H9 (cell line): ENCODE results near the gene CD300A. TPM values are rescaled to one million over a fixed set of nuclear protein-coding genes. Genes with fewer than 3 reads are reported as not detected.
A peak's percentile ranks its signal among the peaks of the same experiment; 100 is the strongest.

Experiments
- DNase-seq: peaks from one replicate; pipeline ENCODE4 v3.0.0-alpha.2; 2017
- H2AFZ ChIP-seq: one replicate; pipeline ENCODE4 v1.6.1; 2013; ENCODE audit warnings: mild to moderate bottlenecking, low read length, control low read depth, moderate library complexity
- H2AK5ac ChIP-seq: 2 replicates; pipeline ENCODE4 v1.6.1; 2013; ENCODE audit warnings: low read length, control low read depth, mixed read lengths; ENCODE audit not compliant: insufficient read length
- H2BK120ac ChIP-seq: one replicate; pipeline ENCODE4 v1.6.1; 2013; ENCODE audit warnings: low read depth, mild to moderate bottlenecking, low read length, control low read depth, inconsistent platforms; ENCODE audit not compliant: poor library complexity, severe bottlenecking
- H2BK12ac ChIP-seq: 2 replicates; pipeline ENCODE4 v1.6.1; 2013; ENCODE audit warnings: low read length, control low read depth, mixed read lengths, low read depth; ENCODE audit not compliant: insufficient read length
- H2BK15ac ChIP-seq: 2 replicates; pipeline ENCODE4 v1.6.1; 2013; ENCODE audit warnings: low read depth, low read length, control low read depth
- H2BK20ac ChIP-seq: one replicate; pipeline ENCODE4 v1.6.1; 2013; ENCODE audit warnings: low read depth, mild to moderate bottlenecking, low read length, control low read depth, inconsistent platforms; ENCODE audit not compliant: poor library complexity, severe bottlenecking
- H2BK5ac ChIP-seq: 2 replicates; pipeline ENCODE4 v1.6.1; 2013; ENCODE audit warnings: low read length, control low read depth, mixed read lengths; ENCODE audit not compliant: insufficient read length
- H3K14ac ChIP-seq: 2 replicates; pipeline ENCODE4 v1.6.1; 2013; ENCODE audit warnings: low read length, control low read depth; ENCODE audit not compliant: insufficient read depth
- H3K18ac ChIP-seq: 2 replicates; pipeline ENCODE4 v1.6.1; 2013; ENCODE audit warnings: low read depth, mild to moderate bottlenecking, mixed read lengths, low read length, control low read depth; ENCODE audit not compliant: insufficient read length
- H3K23ac ChIP-seq: 2 replicates; pipeline ENCODE4 v1.6.1; 2013; ENCODE audit warnings: low read length, control low read depth, mixed read lengths, low read depth; ENCODE audit not compliant: insufficient read length
- H3K23me2 ChIP-seq: 2 replicates; pipeline ENCODE4 v1.6.1; 2013; ENCODE audit warnings: low read depth, mild to moderate bottlenecking, mixed read lengths, low read length, control low read depth; ENCODE audit not compliant: insufficient read length, poor library complexity, severe bottlenecking
- H3K27ac ChIP-seq: 2 replicates; pipeline ENCODE4 v1.5.1; 2013; ENCODE audit warnings: low read length, control low read depth, mixed read lengths, low read depth; ENCODE audit not compliant: insufficient read length
- H3K27me3 ChIP-seq: 2 replicates; pipeline ENCODE4 v1.6.1; 2013; ENCODE audit warnings: low read length, control low read depth, inconsistent platforms; ENCODE audit not compliant: insufficient read depth
- H3K4ac ChIP-seq: 2 replicates; pipeline ENCODE4 v1.6.1; 2013; ENCODE audit warnings: low read depth, mild to moderate bottlenecking, control low read depth, inconsistent platforms, low read length, moderate library complexity
- H3K4me1 ChIP-seq: 2 replicates; pipeline ENCODE4 v1.6.1; 2013; ENCODE audit warnings: low read length, control low read depth, inconsistent platforms; ENCODE audit not compliant: insufficient read depth
- H3K4me2 ChIP-seq: 2 replicates; pipeline ENCODE4 v1.6.1; 2013; ENCODE audit warnings: low read length, control low read depth, mixed read lengths; ENCODE audit not compliant: insufficient read length, insufficient read depth
- H3K56ac ChIP-seq: 2 replicates; pipeline ENCODE4 v1.6.1; 2013; ENCODE audit warnings: low read depth, mild to moderate bottlenecking, mixed read lengths, low read length, control low read depth; ENCODE audit not compliant: insufficient read length
- H3K79me1 ChIP-seq: 2 replicates; pipeline ENCODE4 v1.6.1; 2013; ENCODE audit warnings: low read depth, mild to moderate bottlenecking, moderate library complexity, low read length, control low read depth, inconsistent platforms; ENCODE audit not compliant: insufficient read depth, poor library complexity, severe bottlenecking
- H3K79me2 ChIP-seq: 2 replicates; pipeline ENCODE4 v1.6.1; 2013; ENCODE audit warnings: low read length, control low read depth, inconsistent platforms; ENCODE audit not compliant: insufficient read depth
- H3K9ac ChIP-seq: 2 replicates; pipeline ENCODE4 v1.6.1; 2013; ENCODE audit warnings: low read length, control low read depth, mixed read lengths; ENCODE audit not compliant: insufficient read length; ENCODE audit errors: extremely low read depth
- H3K9me3 ChIP-seq: one replicate; pipeline ENCODE4 v1.6.1; 2013; ENCODE audit warnings: low read depth, low read length, inconsistent platforms; ENCODE audit not compliant: control insufficient read depth
- H3T11ph ChIP-seq: one replicate; pipeline ENCODE4 v1.6.1; 2013; ENCODE audit warnings: mild to moderate bottlenecking, low read length, control low read depth, inconsistent platforms
- H4K20me1 ChIP-seq: one replicate; pipeline ENCODE4 v1.6.1; 2013; ENCODE audit not compliant: control insufficient read depth, insufficient read length, insufficient read depth
- H4K5ac ChIP-seq: 2 replicates; pipeline ENCODE4 v1.6.1; 2013; ENCODE audit warnings: low read depth, mild to moderate bottlenecking, mixed read lengths, low read length, control low read depth; ENCODE audit not compliant: insufficient read length
- H4K8ac ChIP-seq: replicated peaks from 2 replicates; pipeline ENCODE4 v1.6.1; 2013; ENCODE audit warnings: low read length, control low read depth, mixed read lengths, low read depth; ENCODE audit not compliant: insufficient read length
- H4K91ac ChIP-seq: 2 replicates; pipeline ENCODE4 v1.6.1; 2013; ENCODE audit warnings: low read depth, mild to moderate bottlenecking, moderate library complexity, mixed read lengths, low read length, control low read depth; ENCODE audit not compliant: insufficient read length
- H3K27ac Mint-ChIP-seq, 3 experiments: 2 replicates in 2 of 3; 3 replicates in 1 of 3; pipeline ENCODE4 v1.8.0; 2020 to 2021; ENCODE audit warnings: mixed read lengths in 3 of 3, mild to moderate bottlenecking in 1 of 3, moderate library complexity in 1 of 3
- H3K27me3 Mint-ChIP-seq: 2 replicates; pipeline ENCODE4 v1.8.0; 2021; ENCODE audit warnings: low read depth, mild to moderate bottlenecking, moderate library complexity, mixed read lengths
- H3K36me3 Mint-ChIP-seq, 3 experiments: 2 replicates in 2 of 3; 3 replicates in 1 of 3; pipeline ENCODE4 v1.8.0; 2020 to 2021; ENCODE audit warnings: low read depth in 3 of 3, mixed read lengths in 3 of 3; ENCODE audit not compliant: insufficient read depth in 1 of 3
- H3K4me1 Mint-ChIP-seq, 2 experiments: 2 replicates each; pipeline ENCODE4 v1.8.0; 2020; ENCODE audit warnings: mixed read lengths in 2 of 2
- H3K4me3 Mint-ChIP-seq, 2 experiments: 2 replicates in 1 of 2; 3 replicates in 1 of 2; pipeline ENCODE4 v1.8.0; 2020 to 2021; ENCODE audit warnings: mild to moderate bottlenecking in 2 of 2, mixed read lengths in 2 of 2, moderate library complexity in 1 of 2
- H3K9me3 Mint-ChIP-seq, 2 experiments: 2 replicates in 1 of 2; 3 replicates in 1 of 2; pipeline ENCODE4 v1.8.0; 2020; ENCODE audit warnings: mild to moderate bottlenecking in 2 of 2, mixed read lengths in 2 of 2, moderate library complexity in 1 of 2
- WGBS: extraction: QIAGEN DNeasy Blood & Tissue Kit; methylation state at CpG from one replicate; pipeline ENCODE4 v1.1.7; 2013; ENCODE audit warnings: missing lambda C conversion rate, low lambda C conversion rate, mixed read lengths; ENCODE audit not compliant: insufficient read length; ENCODE audit errors: extremely low coverage; 5-methylcytosine and 5-hydroxymethylcytosine counted together
- total RNA-seq: library from RNA; stranded (reverse); gene quantifications from 2 replicates; pipeline ENCODE4 v1.2.1, GENCODE V29; 2021
- TF ChIP-seq, protein P1 (sequence below): fragments of 200-600 bp; sonication (generic); conservative IDR thresholded peaks from 3 replicates; pipeline ENCODE4 v1.8.0; 2021; ENCODE audit warnings: antibody characterized with exemption, mild to moderate bottlenecking

The CD300A gene
- total RNA-seq, 1 experiment from 2014 or later: not detected

- Histone ChIP-seq H3K4ac (no peak overlapping the region), H3K14ac (no peak overlapping the region), H2BK120ac (no peak overlapping the region), H3K79me2 (no peaks in the 10 kb centered on the region), H3K9ac (no peak overlapping the region), H3T11ph (no peak overlapping the region), H2AK5ac (no peak overlapping the region), H3K9me3 (no peaks in the 10 kb centered on the region), H4K5ac (no peak overlapping the region), H2BK15ac (no peak overlapping the region), H2BK12ac (no peak overlapping the region), H3K27ac (no peak overlapping the region), H3K23me2 (no peaks in the 10 kb centered on the region), H2BK20ac (no peak overlapping the region), H3K56ac (no peak overlapping the region), H4K8ac (no peak overlapping the region), H3K79me1 (no peaks in the 10 kb centered on the region), H3K23ac (no peak overlapping the region), H4K20me1 (no peaks in the 10 kb centered on the region), H2AFZ (no peak overlapping the region), H3K4me2 (no peak overlapping the region), H3K4me1 (peaks cover 2% of the 10 kb centered on the region), H3K27me3 (no peaks in the 10 kb centered on the region; the same call in 1 of the 2 replicates), H3K18ac (no peak overlapping the region), H4K91ac (no peak overlapping the region), H2BK5ac (no peak overlapping the region)
- peaks cover 0 to 6% of the 10 kb centered on the region in 2 experiments; a peak in 3 of 5 replicates for H3K9me3 Mint-ChIP-seq
- peaks cover 75% of the 10 kb centered on the region for H3K27me3 Mint-ChIP-seq
- H3K4me1 Mint-ChIP-seq: peaks cover 4 to 6% of the 10 kb centered on the region in 2 experiments; a peak in 3 of 4 replicates
- H3K27ac Mint-ChIP-seq: no peak overlapping the region; a peak in 1 of 7 replicates
- no peaks in the 10 kb centered on the region; a peak in 1 of 7 replicates for H3K36me3 Mint-ChIP-seq
- DNase-seq: peak; percentile 12
- H3K4me3 Mint-ChIP-seq: no peak overlapping the region
- WGBS: no CpG with 5 or more reads among the region's 5 CpGs
- TF ChIP-seq, protein P1, sequence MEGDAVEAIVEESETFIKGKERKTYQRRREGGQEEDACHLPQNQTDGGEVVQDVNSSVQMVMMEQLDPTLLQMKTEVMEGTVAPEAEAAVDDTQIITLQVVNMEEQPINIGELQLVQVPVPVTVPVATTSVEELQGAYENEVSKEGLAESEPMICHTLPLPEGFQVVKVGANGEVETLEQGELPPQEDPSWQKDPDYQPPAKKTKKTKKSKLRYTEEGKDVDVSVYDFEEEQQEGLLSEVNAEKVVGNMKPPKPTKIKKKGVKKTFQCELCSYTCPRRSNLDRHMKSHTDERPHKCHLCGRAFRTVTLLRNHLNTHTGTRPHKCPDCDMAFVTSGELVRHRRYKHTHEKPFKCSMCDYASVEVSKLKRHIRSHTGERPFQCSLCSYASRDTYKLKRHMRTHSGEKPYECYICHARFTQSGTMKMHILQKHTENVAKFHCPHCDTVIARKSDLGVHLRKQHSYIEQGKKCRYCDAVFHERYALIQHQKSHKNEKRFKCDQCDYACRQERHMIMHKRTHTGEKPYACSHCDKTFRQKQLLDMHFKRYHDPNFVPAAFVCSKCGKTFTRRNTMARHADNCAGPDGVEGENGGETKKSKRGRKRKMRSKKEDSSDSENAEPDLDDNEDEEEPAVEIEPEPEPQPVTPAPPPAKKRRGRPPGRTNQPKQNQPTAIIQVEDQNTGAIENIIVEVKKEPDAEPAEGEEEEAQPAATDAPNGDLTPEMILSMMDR: no peak
These were observed 60.6 kb downstream of the CD300A start for GRCh38 chr17:74527081-74527480.
